Kidney tubule cell (primary cell): ENCODE results near the gene ZNF500.
"Not testable (repeated sequence)": the region's sequence is repeated elsewhere in the genome, so short reads cannot be mapped to it uniquely, and the experiment has no call there.

Experiments
- DNase-seq: peaks from one replicate; pipeline ENCODE4 v3.0.0-alpha.2; 2018; ENCODE audit warnings: low spot score

Gene ZNF500

GRCh38 chr16:4744555-4745273 lies 22.2 kb downstream of the ZNF500 start:
- no peak for DNase-seq

GRCh38 chr16:4743226-4743878 lies 23.6 kb downstream of the ZNF500 start:
- peak; percentile 2 for DNase-seq

GRCh38 chr16:4738370-4738769 lies 28.6 kb downstream of the ZNF500 start:
- DNase-seq = not testable (repeated sequence)

- no peak for DNase-seq
These were observed 29.4 kb downstream of the ZNF500 start for GRCh38 chr16:4737545-4737944.

DNA sequence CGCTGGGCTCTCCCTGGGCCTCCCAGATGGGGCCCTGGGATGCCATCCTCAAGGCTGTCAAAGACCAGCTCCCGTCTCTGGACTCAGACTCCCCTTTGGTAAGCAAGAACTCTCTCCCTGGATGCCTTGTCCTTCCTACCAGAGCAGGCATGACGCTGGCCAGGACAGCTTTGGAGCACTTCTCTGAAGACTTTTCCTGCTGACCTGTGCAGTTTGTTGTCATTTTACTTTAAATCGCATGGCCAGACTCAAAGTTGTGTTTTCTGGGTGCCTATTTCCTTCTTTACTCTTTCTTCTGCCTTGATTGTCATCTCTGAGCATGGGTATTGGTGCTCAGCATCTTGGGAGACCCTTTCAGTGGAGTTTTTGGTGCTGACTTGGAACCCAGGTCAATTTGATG lies 30.4 kb downstream of the ZNF500 start:
- DNase-seq = no peak

DNA sequence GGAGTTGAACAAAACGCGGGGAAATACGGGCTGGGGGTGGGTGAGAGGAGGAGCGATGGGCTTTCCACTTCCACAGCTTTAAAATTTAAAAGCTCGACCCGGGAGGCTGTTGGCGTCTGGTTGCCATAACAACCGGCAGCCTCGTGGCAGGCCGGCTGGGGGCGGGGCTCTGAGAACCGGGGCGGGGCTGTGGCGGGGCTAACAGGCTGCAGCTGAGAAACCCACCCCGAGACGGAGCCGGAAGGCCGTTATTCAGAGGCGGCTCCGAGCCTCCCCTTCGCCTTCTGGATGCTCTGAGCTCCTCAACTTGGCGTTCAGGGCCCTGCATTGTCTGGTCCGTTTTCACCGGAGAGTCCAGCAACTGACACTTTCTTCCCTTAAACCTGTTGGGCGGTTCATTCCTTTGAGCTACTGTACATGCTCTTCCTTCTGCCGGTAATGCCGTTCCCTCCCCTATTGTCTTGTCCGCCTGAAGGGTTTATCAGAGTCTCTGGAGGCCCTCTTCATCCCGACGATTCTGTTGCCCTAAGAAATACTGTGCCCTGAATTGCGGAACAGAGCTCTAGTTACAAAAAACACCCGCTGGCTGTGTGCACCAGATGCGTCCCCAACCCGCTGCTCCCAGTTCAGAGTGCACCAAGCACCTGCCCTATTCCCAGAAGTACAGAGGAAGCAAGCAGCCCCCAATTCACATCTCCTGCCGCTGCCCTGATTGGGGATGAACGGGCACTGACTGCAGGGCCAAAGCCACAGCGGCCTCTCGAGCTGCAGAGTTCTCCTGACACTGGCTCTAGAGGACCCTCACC lies 32.0 kb downstream of the ZNF500 start:
- DNase-seq = peak; percentile 78

DNA sequence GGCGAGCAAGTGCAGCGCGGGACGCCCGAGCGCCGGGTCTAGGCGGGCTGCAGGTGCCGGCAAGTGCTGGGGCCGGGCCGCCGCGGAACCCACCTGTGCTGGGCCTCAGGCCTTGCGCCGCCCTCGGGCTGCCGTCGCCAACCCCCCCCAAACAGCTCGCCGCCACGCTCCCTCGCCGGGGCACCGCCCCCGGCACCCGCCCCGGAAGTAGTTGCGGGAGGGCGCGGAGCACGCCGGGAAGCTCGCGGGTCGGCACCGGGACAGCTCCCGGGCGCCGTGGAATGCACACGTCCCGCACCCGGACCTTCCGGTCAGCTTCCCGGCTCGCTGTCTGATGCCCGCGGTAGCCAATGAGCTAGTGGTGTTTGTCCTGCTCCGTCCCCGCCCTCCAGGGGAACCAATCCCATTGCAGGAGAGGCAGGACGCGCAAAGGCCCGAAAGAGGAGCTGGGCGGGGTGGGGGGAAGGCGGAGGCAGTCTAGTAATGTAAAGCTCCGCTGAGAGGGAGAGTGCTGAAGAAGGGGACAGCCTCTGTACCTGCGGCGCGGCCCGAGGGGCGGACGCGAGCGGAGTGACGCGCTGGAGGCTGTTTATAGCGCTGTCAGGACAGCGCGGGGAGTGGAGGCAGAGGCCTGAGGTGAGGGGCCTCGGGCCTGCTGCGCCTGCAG lies 32.8 kb downstream of the ZNF500 start, which contains the start of the genes ANKS3 and DNAAF8:
Gene ANKS3 (minus strand): TSS at position 209 of the 667 bp plus-strand sequence. CDS start 4,122 bp downstream, outside the sequence.
Gene DNAAF8 (plus strand): TSS at position 475 of the 667 bp plus-strand sequence. CDS start 1,978 bp downstream, outside the sequence.
- DNase-seq = peak; percentile 98

- no peak for DNase-seq
These were observed 33.3 kb downstream of the ZNF500 start for GRCh38 chr16:4733747-4734062.

GRCh38 chr16:4733211-4733742 lies 33.7 kb downstream of the ZNF500 start:
- peak; percentile 3 for DNase-seq

DNA sequence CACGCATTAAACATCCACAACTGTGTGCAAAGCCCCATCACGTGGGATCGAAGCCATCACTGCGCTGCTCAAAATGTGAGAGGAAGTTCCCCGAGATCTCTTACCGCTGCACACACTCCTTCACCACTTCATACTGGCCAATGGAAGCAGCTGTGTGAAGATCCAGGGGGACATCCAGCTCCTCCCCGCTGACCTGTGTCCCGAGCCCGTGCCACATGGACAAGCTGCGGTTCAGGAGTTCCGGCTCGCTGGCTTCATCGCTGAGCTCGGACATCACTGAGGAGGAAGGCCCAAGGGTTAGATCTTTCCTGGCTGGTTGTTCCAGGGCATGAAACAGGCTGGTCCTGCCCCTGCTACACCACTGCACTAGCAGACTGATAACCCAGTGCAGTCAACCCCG lies 37.1 kb downstream of the ZNF500 start:
- peak; percentile 22 for DNase-seq

DNA sequence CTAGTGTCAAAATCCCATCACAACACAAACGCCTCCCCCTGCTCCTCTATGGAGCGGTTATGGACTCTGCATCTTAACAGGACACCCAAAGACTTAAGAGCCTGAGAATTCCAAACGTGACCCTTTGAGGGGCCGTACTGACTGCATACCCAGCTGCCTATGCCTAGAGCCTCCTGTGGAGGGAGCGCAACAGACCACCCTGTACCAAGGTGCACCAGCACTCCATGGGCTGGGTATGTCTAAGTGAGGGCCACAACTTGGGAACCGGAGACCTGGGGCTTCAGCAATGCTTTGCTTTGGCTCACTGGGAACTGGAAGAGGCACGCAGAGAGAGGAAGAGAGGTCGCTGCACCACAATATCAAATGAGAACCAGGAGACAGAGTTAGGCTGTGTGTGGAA lies 38.3 kb downstream of the ZNF500 start:
- no peak for DNase-seq

GRCh38 chr16:4726616-4727015 lies 40.3 kb downstream of the ZNF500 start:
- DNase-seq = no peak

GRCh38 chr16:4724661-4725270 lies 42.2 kb downstream of the ZNF500 start:
- DNase-seq = no peak

- DNase-seq = no peak
These were observed 43.7 kb downstream of the ZNF500 start for GRCh38 chr16:4723071-4723767.

GRCh38 chr16:4718466-4718865 lies 48.5 kb downstream of the ZNF500 start:
- DNase-seq = no peak

GRCh38 chr16:4714996-4715395 lies 52.0 kb downstream of the ZNF500 start:
- DNase-seq = no peak

DNA sequence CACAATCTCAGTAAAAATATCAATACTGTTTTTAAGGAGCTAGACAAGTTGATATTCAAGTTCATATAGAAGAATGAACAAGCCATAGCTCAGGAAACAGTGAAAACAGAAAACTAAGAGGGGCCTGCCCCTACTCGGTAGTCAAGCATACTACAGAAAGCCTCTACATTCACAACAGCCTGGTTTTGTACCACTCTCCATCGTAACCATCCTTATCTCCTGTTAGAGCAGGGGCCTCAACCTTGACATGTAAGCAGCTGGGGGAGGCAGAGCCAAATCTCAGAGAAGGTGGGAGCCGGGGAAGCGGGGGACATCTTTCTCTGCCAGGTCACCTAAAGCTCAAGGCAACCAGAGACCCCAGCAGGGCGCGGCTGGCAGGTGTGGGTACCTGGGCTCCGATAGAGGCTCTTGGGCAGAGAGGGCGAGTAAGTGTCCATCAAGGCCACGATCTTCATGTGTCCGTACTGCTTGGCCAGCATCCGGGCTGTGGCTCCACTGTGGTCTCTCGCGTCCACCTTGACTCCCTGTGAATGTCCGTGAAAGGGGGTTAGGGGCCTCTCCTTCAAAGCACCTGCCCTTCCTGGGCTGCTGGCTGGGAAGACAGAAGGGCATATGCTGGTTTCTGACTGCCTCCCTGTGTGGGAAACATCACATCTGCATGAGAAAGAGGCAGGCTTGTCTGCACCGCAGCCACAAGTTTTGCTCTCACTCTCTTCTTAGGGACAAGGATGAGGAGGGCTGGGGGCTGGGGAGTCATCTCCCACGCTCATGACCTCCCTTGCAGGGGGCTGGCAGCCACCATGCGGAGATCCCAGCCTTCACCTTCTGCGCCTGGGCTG lies 53.1 kb downstream of the ZNF500 start:
- DNase-seq = no peak

- no peak for DNase-seq
These were observed 57.5 kb downstream of the ZNF500 start for GRCh38 chr16:4709481-4709880.

DNA sequence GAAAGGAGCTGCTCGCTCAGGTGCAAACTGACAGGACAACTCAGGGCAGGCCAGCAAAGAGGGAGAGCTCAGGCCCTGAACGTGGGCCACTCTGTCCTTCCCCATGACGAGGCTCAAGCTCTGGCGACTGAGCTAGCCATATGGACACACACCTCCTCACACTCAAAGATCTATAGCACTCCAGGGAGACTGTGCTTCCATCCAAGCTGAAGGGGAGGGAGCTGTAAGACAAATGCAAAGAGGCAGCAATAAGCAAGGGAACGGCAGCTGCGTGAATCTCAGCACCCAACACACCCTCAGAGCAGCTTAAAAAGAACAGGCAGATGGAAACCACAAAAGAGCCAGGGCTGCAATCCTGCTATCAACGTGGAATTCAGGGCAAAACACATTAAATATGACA lies 60.1 kb downstream of the ZNF500 start:
- no peak for DNase-seq

DNA sequence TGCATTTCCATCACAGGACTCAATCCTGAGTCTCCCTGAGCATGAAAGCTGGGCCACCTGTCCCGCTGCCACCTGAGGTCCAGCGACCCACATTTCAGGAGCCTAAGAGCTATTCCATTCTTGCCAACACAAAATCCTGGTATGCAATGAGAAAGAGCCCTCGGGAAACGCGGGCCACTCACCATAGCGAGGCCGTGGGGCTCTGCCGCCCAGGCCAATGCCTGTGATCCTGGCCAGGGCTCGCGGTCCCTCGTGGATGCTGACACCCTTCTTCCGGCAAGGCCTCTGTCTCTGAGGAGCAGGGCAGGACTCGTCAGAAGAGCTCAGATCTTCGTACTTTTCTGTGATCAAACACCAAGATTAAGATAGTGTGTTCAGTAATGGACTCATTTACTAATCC lies 62.0 kb downstream of the ZNF500 start:
- DNase-seq = no peak
